Activated CD4-positive, alpha-beta T cell treated with anti-CD3 and anti-CD28 coated beads, Interleukin-2, amount 50 U/mL, for 1 hour (primary cell): ENCODE results near the gene APCDD1L.
"Not testable (repeated sequence)": the region's sequence is repeated elsewhere in the genome, so short reads cannot be mapped to it uniquely, and the experiment has no call there.

Experiments
- DNase-seq: peaks from one replicate; pipeline ENCODE4 v3.0.0-alpha.2; 2020

Gene APCDD1L

DNA sequence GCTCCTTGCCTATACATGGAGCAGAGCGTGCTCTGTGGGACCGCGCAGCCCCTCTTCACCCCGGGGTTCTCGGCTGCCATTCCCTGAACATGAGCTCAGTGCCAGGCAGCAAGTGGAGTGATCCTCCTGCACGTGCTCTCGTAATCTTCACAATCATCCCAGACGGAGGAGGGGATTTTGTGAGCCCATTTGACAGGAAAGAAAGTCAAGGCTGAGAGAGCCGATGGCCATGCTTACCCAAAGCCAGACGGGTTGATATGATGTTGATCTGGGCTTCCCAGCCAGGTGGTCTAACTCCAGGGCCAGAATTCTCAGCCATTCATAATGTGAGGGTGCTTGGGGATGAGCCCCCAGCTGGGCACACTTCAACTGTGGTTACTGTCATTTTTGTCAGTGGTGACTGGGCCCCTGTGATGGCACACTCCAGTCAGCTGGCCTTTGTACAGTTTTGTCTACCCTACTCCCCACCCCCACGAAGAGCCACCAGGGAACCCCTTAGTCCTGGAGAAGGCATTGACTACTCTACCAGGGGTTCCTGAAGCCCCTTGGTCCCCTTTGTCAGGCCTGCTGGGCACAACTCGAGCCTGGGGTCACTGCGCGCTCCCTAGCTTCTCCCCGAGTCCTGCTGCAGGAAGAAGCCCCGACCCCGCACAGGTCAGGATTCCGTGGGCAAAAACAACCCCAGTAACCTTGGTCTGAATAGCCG lies 1.5 kb downstream of the APCDD1L start:
- no peak for DNase-seq

DNA sequence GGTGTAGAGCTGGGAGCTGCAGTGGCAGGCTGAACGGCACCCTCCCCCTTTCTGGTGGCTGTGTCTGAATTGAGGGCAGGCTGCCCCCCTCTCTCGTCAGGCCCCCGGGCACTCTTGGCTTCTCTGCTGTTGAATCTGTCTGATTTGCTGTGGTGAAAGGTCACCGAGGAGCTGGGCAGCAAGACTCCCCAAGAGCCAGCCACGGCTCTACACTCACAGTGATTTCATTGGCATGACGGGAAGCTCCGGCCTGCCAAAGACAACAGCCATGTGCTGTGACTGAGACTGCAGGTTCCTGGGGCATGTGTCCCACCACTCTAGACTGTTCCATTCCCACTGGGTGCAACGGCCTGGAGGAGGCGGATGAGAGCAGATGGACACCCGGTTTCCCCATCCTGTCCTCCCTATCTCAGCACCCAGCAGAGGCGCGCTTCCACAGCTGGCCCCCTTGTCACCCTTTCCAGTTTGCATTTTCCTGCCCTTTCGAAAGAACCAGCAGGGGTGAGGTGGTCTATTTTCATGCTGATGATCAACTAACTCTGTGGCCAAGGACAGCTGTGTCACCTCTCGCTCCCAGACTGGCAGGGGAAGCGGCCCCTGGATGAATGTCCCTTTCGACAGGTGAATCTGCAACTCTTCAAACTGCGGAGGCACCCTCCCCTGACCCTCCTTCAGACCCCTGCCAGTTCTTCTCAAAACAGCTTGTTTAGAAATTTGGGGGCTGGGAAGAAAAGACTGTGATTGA lies 2.2 kb downstream of the APCDD1L start:
- DNase-seq: no peak

DNA sequence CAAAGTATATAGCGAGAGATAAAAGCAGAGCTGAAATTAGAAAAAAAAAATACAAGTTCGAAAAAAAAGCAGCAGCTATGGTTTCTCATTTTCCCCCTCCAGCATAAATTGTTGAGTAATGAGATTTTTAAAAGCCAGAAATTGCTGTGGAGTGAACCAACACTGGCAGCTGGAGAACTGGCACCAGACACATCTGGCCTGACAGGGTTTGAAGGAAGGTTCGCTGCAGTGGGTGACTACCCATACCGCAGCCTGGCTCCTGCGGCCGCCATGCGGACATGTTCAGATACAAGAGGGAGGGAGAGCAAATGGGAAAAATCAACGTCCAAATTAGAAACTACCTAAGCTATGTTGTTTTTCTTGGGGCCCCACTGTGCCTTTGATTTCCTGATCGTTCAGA lies 3.3 kb downstream of the APCDD1L start:
- no peak for DNase-seq

DNA sequence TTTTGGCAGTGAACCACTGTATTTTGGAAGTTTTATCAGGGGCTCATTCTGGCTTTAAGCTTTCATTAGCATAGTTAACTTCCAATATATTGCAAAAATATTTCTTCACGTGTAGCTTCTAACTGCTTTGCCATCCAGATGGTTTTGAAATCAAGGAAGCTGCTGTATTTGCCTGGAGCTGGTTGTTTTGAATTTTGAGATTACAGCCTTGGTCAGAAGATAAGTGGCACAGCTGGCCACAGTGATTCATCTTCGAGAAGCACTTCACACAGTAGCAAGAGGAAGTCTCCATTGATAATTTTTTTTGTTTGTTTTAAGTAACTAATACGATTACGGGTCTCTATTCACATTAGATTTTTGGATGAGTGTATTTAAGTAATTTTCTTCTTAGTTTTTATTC lies 3.8 kb downstream of the APCDD1L start:
- no peak for DNase-seq

DNA sequence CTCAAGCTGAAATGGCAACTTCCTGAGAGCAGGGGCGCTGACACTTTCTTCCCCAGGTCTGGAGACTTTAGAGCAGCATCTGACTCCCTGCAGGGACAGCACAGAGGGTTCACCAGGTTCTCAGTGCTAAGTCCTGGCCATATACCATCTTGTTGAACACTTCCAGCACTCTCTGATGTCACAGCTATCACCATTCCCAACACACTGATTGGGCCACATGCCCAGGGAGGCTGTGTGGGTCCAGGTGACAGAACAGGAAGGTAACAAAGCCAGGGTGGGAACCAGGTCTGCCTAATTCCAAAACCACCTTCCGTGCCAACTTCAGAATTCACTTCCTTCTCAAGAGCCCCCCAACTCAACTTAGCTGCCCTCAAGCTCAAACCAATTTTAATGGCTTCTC lies 4.3 kb downstream of the APCDD1L start:
- no peak for DNase-seq

DNA sequence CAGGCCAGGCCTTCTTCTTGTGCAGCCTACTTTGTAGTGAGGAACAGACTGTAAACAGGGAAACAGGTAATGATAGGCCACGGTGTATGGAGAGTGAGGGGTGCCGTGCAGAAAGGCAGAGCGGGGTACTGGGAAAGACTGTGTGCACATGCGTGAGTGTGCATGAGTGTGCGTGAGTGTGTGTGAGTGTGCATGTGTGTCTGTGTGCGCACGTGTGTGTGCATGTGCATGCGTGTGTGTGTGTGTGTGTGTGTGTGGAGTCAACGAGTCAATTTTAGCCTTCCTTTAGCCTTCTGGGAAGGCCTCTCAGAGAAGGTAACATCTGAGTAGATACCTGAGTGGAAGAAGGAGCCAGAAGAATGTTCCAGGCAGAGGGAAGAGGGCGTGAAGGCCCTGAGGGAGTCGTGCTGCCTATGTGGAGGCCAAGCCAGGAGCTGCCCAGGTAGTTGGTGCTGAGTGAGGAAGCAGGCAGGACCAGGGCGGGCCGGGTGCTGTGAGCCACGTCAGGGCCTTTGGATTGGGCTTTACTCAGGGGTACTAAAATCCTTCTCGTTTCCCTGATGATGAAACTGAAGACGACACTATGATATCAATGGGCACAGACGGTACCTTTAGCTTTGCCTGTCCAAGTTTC lies 6.3 kb downstream of the APCDD1L start:
- DNase-seq: no peak

DNA sequence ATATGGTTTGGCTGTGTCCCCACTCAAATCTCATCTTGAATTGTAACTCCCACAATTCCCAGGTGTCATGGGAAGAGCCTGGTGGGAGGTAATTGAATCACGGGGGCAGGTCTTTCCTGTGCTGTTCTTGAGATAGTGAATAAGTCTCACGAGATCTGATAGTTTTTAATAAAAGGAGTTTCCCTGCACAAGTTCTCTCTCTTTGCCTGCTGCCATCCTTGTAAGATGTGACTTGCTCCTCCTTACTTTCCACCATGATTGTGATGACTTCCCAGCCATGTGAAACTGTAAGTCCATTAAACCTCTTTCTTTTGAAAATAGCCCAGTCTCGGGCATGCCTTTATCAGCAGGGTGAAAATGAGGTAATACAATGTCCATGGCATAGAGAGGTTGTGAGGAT lies 8.2 kb downstream of the APCDD1L start:
- DNase-seq: not testable (repeated sequence)

DNA sequence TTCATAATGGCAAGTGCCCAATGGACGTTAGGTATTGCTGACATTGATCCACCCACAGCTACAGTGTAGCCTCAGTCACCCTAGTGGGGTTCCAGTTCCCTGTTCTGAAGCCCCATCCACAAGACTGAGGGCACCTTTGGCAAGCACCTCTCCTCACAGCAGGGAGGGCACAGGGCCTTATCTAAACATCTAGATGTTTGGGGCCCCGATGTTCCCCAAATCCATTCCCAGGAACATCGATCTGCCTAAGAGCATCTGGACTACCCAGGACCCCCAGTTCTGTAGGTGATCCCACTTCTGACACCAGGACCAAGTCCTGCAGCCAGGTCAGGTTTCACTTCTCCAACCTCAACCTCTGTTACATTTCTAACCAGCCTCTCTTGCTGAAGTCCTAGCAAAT lies 10.6 kb downstream of the APCDD1L start:
- DNase-seq: no peak

DNA sequence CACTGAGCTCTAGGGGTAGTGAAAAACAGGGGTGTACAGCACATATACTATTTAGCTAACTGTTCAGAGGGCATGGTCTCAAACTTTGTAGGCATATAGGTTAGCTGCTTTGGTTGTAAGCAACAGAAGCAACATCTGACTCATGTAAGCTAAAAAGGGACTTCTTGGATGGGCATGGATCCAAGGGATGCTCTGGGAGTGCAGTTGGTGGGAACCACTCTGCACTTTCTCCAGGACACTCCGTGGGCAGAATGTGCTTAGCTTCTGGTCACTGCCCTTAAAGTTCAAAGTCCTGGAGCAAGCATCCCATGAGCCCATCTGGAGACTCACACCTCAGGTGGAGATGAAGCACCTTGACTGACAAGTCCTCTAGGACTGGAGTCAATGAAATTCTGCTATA lies 11.5 kb downstream of the APCDD1L start:
- no peak for DNase-seq

DNA sequence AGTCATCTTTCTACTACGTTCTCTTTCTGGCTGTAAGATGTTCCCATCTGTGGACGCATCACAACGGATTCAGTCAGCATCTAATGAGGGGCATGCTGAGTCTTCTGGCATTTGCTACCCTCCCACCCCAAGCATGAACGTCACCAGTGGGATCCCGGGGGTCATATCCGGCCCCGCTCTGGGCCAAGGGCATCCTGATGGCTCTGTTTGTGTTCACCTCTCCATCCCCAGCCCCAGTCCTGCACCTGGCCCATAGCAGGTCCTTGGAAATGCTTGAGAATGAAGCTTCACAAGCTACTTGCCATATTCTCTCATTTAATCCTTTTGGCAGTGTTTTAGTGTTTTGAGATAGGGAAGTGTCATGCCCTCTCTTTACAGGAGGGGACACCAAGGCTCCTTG lies 14.9 kb downstream of the APCDD1L start:
- DNase-seq: no peak

DNA sequence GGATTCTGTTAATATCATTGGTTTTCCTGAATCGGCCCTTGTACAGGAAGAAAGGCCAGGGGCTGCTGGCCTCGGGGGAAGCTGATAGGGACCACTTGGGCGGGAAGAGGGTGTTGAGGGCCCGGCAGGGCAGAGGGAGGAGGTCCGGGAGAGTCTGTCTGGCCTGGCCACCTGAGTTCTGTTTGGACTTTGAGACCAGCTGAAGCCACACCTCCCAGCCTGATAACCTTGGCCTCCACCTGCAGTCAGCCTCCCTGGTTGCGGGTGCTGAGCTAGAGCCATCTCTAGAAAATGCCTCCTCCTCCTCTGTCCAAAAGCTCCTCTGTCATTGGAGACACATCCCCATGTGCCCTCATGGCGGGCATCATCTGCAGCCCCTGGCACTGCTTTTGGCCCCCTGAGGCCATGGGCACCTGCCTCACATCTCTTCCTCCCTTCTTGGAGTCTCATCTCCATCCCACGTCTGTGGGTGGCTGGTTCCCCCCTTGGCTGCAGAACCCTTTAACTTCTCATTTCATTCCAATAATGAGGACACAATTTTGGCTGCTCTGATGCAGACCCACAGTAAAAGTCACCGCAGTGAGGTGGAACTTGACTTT lies 16.6 kb downstream of the APCDD1L start:
- DNase-seq: no peak

DNA sequence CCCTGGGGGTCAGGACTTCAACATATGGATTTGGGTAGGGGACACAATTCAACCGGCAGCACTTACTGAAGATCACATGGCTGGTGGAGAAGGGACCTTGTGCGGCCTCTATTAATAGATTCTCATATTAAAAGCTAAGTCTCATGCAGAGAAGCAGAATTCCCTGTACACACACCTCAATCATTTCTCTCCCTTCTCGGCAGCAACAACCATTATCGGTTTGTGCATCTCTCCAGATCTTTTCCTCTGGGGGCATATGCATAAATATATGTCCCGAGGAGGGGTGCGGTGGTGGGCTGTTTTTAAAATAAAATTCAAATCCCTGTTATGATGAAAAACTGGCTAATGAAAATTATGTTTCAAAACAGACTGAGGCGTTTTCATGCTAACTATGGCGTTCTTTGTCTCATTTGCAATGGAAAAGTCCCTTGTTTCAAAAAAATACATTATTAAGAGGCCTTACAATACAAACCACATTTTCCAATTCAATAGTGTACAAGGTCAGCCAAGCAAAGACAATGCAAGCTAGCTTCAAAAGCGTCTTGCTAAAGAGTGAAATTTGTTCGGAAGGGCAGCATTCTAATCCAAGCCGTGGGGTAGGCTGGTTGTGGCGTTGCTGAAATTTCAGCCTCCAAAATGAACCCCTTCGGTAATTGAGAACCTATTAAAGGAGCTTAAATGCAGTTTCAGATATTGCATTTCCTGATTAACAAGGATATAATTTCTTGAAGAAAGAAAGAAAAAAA lies 17.3 kb downstream of the APCDD1L start:
- DNase-seq: no peak

DNA sequence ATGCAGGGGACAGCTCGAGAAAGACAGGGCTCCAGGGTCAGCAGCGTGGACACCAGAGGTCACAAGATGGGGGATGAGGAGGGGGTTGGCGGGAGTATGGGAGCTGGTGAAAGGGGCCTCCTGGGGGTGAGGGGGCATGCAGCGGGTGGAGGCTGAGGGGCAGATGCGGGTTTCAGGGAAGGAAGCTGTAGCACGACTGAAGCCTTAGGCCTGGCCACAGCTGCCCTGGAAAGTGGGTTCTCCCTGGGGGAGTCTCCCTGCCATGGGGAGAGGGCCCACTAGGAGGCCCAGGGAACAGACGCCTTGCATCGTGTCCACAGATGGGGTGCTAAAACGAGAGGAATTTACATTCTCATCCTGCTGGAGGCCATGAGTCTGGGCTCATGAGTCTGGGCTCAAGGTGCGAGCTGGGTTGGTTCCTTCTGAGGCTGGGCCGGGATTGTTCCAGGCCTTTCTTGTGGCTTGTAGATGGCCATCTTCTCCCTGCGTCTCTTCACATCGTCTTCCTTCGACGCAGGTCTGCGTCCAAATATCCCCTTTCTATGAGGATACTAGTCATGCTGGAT lies 18.0 kb downstream of the APCDD1L start:
- DNase-seq: no peak

DNA sequence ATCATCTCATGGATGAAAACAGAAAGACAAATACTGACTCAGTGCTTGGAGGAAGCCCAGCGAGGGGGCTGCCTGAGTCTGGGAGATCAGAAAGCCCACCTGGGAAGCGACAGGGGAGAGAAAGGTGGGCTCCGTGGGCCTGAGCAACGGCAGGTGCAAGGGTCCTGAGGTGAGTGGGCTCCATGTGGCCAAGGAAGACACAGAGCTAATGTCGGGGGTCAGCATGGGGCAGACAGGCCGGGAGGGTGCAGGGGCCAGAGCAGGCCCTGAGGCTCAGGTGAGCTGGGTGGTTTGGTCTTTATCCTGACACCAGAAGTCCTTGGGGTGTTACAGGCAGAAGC lies 18.8 kb downstream of the APCDD1L start:
- DNase-seq: no peak

DNA sequence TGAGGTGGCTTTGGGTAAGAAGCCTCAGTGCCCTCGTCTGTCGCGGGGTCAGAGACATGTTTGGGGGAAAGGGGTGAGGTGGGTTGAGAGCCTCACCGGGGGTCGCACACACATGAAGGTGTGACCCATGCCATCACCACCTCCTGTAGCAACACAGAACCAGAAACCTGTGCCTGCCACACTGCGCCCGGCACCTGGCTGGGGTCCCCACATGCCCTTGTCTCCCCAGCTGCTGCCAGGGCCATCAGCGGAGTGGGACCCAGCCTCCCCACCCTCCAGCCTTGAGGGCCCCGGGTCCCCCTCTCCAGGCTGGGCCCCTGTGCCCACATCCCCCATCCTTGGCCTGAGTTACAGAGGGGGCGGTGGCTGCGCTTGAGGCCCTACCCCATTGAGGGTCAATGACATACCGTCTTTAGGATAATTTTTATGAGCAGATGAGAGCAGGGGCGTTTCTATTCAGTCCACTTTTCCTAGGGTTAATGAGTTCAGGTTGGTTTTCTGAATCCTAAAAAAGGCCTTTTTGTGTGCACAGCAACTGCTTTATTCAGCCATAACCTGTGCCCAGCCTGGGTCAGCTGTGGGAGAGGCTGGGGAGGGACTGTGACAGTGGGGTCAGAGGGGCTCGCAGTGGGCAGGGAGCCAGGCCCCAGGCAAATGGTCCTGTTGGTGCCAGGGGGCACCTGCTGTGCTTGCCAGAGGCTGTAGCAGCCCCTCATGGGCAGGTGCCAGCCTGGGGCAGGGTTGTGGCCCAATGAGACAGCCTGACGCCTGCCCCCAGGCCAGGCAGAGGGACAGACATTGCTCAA lies 19.4 kb downstream of the APCDD1L start:
- DNase-seq: no peak

DNA sequence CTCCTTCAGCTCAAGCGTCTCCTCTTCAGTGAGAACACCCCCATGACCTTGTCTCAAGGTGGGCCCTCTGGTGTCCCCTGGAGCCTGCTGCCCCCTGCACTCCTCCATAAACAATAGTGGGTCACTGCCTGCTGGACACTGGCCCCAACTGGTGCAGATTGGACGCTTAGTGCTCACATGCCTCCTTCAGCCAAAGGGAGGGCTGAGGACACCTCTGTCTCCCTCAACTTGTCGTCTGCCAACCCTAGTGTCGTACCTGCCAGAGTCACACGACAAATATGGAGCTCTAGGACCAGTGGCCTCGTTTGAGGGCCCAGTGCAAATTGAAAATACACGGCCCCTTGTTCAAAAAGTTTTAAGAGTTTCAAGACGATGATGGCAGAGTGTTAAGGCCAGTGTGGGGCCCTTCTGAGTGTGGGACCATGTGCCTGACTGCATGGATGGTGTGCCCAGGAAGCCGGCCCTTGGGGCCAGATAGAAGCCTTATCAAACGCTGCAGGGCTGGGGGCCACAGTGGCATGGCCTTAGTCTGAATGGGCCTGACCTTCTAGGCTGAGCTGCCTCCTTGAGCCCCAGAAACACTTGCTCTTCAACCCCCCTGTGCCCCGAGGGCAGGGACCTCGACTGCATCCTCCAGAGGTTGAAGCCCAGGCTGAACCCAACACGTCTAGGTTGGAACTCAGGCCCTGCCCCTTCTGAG lies 20.1 kb downstream of the APCDD1L start:
- no peak for DNase-seq

DNA sequence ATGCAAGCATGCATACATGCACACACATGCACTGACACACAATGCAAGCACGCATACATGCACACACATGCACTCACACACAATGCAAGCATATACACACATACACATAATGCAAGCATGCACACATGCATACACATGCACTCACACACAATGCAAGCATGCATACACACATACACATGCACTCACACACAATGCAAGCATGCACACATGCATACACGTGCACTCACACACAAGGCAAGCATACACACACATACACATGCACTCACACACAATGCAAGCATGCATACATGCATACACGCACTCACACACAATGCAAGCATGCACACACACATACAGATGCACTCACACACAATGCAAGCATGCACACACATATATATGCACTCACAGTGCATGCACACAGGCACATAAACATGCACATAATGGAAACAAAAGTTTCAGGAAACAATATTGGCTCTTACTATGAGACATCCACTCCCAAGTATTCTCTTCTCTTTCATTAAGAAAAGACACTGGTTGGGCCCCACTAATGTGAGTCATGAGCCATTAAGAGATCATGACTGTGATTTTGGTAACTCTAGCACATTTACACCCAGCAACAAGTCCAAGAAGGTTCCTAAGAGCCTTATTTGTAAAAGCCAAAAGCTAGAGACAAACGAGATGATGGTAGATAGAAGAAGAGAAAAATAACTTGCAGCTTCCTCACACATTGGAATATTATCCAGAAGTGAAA lies 22.2 kb downstream of the APCDD1L start:
- DNase-seq: no peak

DNA sequence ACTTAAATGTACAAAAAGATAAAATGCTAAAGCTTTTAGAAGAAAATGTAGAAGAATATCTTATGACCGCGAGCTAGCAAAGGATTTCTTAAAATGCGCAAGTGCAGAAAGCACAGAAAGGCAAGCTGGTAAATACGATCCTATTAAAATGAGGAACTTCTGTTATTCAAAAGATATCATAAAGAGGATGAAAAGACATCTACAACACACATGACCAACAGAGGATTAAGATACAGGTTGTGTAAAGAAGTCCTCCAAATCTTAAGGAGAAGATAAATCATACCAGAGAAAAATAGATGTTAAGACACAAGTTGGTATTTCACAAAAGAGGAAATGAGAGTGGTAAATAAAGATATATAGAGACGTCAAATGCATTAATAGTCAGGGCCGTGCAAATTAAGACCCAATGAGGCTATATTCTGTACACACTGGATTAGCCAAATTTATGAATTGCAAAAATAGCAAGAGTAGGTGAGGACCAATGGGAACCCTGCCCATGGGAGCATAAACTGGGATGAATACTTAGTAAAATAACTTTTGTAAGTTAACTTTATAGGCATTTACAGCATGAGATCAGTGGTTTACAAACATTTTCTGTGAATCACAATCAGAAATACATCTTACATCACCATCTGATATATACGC lies 23.0 kb downstream of the APCDD1L start:
- no peak for DNase-seq

DNA sequence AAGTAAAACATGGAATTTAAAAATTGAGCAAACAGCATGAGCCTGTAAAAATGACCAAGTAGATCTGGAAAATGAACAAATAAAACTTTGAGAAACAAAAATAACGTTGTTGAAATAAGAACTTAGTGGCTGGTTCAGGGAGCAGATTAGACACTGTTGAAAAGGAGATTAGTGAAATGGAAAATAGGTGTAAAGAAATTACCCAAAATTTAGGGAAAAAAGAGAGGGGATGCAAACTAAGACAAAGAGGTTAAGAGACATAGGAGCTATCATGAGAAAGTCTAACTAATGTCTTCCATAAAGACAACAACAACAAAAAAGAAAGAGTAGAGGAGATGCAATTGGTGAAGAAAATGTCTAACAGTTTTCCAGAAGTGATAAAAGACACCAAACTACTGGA lies 29.0 kb downstream of the APCDD1L start:
- no peak for DNase-seq

DNA sequence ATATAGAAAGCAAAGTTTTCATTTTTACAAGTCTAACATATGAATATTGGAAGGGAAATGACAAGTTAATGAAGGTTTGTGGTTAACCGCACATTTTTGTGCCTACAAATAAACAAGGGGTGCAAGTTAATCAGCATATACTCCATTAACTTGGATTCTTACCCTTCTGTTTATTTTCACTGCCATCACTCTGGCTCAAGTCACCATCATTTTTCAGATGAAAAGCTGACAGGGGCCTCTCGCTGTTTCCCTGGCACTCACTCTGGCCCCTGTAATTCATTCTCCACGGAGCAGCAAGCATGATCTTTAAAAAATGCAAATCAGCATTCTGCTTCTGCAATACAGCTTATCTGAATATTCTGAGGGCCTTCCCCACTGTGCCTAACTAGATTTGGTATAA lies 29.8 kb downstream of the APCDD1L start:
- DNase-seq: no peak
